ENCODE results near the gene PDE6B.

PDE6B gene

GRCh38 chr4:671769-672168 lies 46.4 kb downstream of the PDE6B start:
- no peak for TF ChIP-seq EZH2 (IDR thresholded peaks at IDR 0.05)
- no peak for TF ChIP-seq POLR2AphosphoS5 (IDR thresholded peaks at IDR 0.05; ENCODE audit: borderline replicate concordance, low read depth, low read length)
- no peak for TF ChIP-seq FOXP2 (optimal IDR thresholded peaks at IDR 0.05; ENCODE audit: control extremely low read depth, extremely low read length, insufficient read depth)
- H3K9ac ChIP-seq (ENCODE audit: insufficient read length), result no peak overlapping the region
- H3K27ac ChIP-seq, result no peak overlapping the region
- no peak overlapping the region for H3K4me3 ChIP-seq
- DNase-seq (ENCODE audit: low read depth, low spot score), result no peak
- H3K9me3 ChIP-seq (ENCODE audit: low read depth, low read length), result no peaks in the 10 kb centered on the region
- H3K36me3 ChIP-seq (ENCODE audit: insufficient read depth, low read length), result peaks cover 26% of the 10 kb centered on the region

GRCh38 chr4:673349-674091 lies 48.1 kb downstream of the PDE6B start:
- Histone ChIP-seq H3K36me3 (ENCODE audit: insufficient read depth, low read length) (peaks cover 26% of the 10 kb centered on the region), H3K4me3 (peak overlapping the region; percentile 97), H3K27ac (no peak overlapping the region), H3K9me3 (ENCODE audit: low read depth, low read length) (no peaks in the 10 kb centered on the region), H3K9ac (ENCODE audit: insufficient read length) (peak overlapping the region; percentile 82)
- no peak for DNase-seq (ENCODE audit: low read depth, low spot score)
- TF ChIP-seq FOXP2 (optimal IDR thresholded peaks at IDR 0.05; ENCODE audit: control extremely low read depth, extremely low read length, insufficient read depth), result no peak
- no peak for TF ChIP-seq POLR2AphosphoS5 (IDR thresholded peaks at IDR 0.05; ENCODE audit: borderline replicate concordance, low read depth, low read length)
- TF ChIP-seq EZH2 (IDR thresholded peaks at IDR 0.05), result no peak

GRCh38 chr4:674172-675035 lies 49.0 kb downstream of the PDE6B start, which contains the start of the genes ATP5ME and MYL5:
Gene ATP5ME, minus strand, starts transcription at chr4:674276. Its CDS starts 29 bp downstream, at chr4:674247.
Gene MYL5, plus strand, starts transcription at chr4:674542. Its CDS starts 3,485 bp downstream, at chr4:678027.
- TF ChIP-seq POLR2AphosphoS5 (IDR thresholded peaks at IDR 0.05; ENCODE audit: borderline replicate concordance, low read depth, low read length), result peak; percentile 86
- no peak for TF ChIP-seq EZH2 (IDR thresholded peaks at IDR 0.05)
- peak; percentile 88 for TF ChIP-seq FOXP2 (optimal IDR thresholded peaks at IDR 0.05; ENCODE audit: control extremely low read depth, extremely low read length, insufficient read depth)
- Histone ChIP-seq H3K4me3 (peak within 1 kb of the TSS; percentile 97), H3K36me3 (ENCODE audit: insufficient read depth, low read length) (peaks cover 26% of the 10 kb centered on the region), H3K27ac (peak within 1 kb of the TSS; percentile 70), H3K9me3 (ENCODE audit: low read depth, low read length) (no peaks in the 10 kb centered on the region), H3K9ac (ENCODE audit: insufficient read length) (peak within 1 kb of the TSS; percentile 98)
- DNase-seq (ENCODE audit: low read depth, low spot score), result peak; percentile 87

- peak overlapping the region; percentile 97 for H3K4me3 ChIP-seq
- H3K27ac ChIP-seq, result peak overlapping the region; percentile 70
- no peak for TF ChIP-seq FOXP2 (optimal IDR thresholded peaks at IDR 0.05; ENCODE audit: control extremely low read depth, extremely low read length, insufficient read depth)
- no peak; the same call in 1 of the 2 replicates for TF ChIP-seq POLR2AphosphoS5 (IDR thresholded peaks at IDR 0.05; ENCODE audit: borderline replicate concordance, low read depth, low read length)
- no peak for TF ChIP-seq EZH2 (IDR thresholded peaks at IDR 0.05)
- DNase-seq (ENCODE audit: low read depth, low spot score), result no peak
- peak overlapping the region; percentile 98 for H3K9ac ChIP-seq (ENCODE audit: insufficient read length)
- H3K9me3 ChIP-seq (ENCODE audit: low read depth, low read length), result no peaks in the 10 kb centered on the region
- H3K36me3 ChIP-seq (ENCODE audit: insufficient read depth, low read length), result peaks cover 26% of the 10 kb centered on the region
These were observed 49.9 kb downstream of the PDE6B start for GRCh38 chr4:675036-675882.

GRCh38 chr4:675980-676870 lies 50.9 kb downstream of the PDE6B start:
- H3K9ac ChIP-seq (ENCODE audit: insufficient read length), result no peak overlapping the region

GRCh38 chr4:676871-677235 lies 51.5 kb downstream of the PDE6B start:
- no peak overlapping the region for H3K9ac ChIP-seq (ENCODE audit: insufficient read length)
- no peak overlapping the region for H3K4me3 ChIP-seq
- no peak for DNase-seq (ENCODE audit: low read depth, low spot score)
- TF ChIP-seq POLR2AphosphoS5 (IDR thresholded peaks at IDR 0.05; ENCODE audit: borderline replicate concordance, low read depth, low read length) (no peak), EZH2 (IDR thresholded peaks at IDR 0.05) (no peak), FOXP2 (optimal IDR thresholded peaks at IDR 0.05; ENCODE audit: control extremely low read depth, extremely low read length, insufficient read depth) (no peak)
- no peak overlapping the region for H3K27ac ChIP-seq
- peaks cover 13% of the 10 kb centered on the region for H3K36me3 ChIP-seq (ENCODE audit: insufficient read depth, low read length)
- H3K9me3 ChIP-seq (ENCODE audit: low read depth, low read length), result no peaks in the 10 kb centered on the region

More at GRCh38 chr4:675980-676870, 50.9 kb downstream of the PDE6B start:
- Histone ChIP-seq H3K9me3 (ENCODE audit: low read depth, low read length) (no peaks in the 10 kb centered on the region), H3K36me3 (ENCODE audit: insufficient read depth, low read length) (peaks cover 20% of the 10 kb centered on the region), H3K27ac (no peak overlapping the region; the same call in 1 of the 2 replicates), H3K4me3 (no peak overlapping the region)
- DNase-seq (ENCODE audit: low read depth, low spot score), result no peak
- no peak for TF ChIP-seq FOXP2 (optimal IDR thresholded peaks at IDR 0.05; ENCODE audit: control extremely low read depth, extremely low read length, insufficient read depth)
- no peak for TF ChIP-seq POLR2AphosphoS5 (IDR thresholded peaks at IDR 0.05; ENCODE audit: borderline replicate concordance, low read depth, low read length)
- TF ChIP-seq EZH2 (IDR thresholded peaks at IDR 0.05), result no peak
